ENCODE measurements around the gene ORMDL3.
"Not testable (repeated sequence)": the region's sequence is repeated elsewhere in the genome, so short reads cannot be mapped to it uniquely, and the experiment has no call there.

ORMDL3 gene

GRCh38 chr17:39948489-39948828 is 21.1 kb upstream of the ORMDL3 start:
- not testable (repeated sequence) for FAIRE-seq

GRCh38 chr17:39946551-39947330 is 19.3 kb upstream of the ORMDL3 start:
- no peak for FAIRE-seq

GRCh38 chr17:39944393-39944711 is 17.0 kb upstream of the ORMDL3 start:
- FAIRE-seq = no peak

GRCh38 chr17:39943702-39944392 is 16.4 kb upstream of the ORMDL3 start:
- no peak for FAIRE-seq

GRCh38 chr17:39939588-39940419 is 12.4 kb upstream of the ORMDL3 start:
- FAIRE-seq = no peak

- no peak for FAIRE-seq
Observed at GRCh38 chr17:39939106-39939505, 11.7 kb upstream of the ORMDL3 start.

GRCh38 chr17:39938140-39938869 is 10.9 kb upstream of the ORMDL3 start:
- no peak for FAIRE-seq

- no peak for FAIRE-seq
Observed at GRCh38 chr17:39937447-39937846, 10.0 kb upstream of the ORMDL3 start.

GRCh38 chr17:39935909-39936308 is 8.5 kb upstream of the ORMDL3 start:
- no peak for FAIRE-seq

- no peak for FAIRE-seq
Observed at GRCh38 chr17:39934324-39934723, 6.9 kb upstream of the ORMDL3 start.

- no peak for FAIRE-seq
Observed at GRCh38 chr17:39933912-39934311, 6.5 kb upstream of the ORMDL3 start.

- no peak for FAIRE-seq
Observed at GRCh38 chr17:39929646-39930407, 2.4 kb upstream of the ORMDL3 start.

- FAIRE-seq = no peak
Observed at GRCh38 chr17:39928858-39929645, 1.7 kb upstream of the ORMDL3 start.

GRCh38 chr17:39927929-39928857 is 792 bp upstream of the ORMDL3 start:
- no peak for FAIRE-seq

GRCh38 chr17:39926588-39927100 is 757 bp downstream of the ORMDL3 start:
- FAIRE-seq = no peak

- FAIRE-seq = no peak
Observed at GRCh38 chr17:39926135-39926587, 1.2 kb downstream of the ORMDL3 start.

GRCh38 chr17:39925282-39926134 is 1.9 kb downstream of the ORMDL3 start:
- no peak for FAIRE-seq

- FAIRE-seq = no peak
Observed at GRCh38 chr17:39924691-39925055, 2.7 kb downstream of the ORMDL3 start.

All from colon (tissue), 2 donors.